Choroid plexus epithelial cell (primary cell): ENCODE results near the gene ZNF236.

Source experiments
- DNase-seq: peaks from one replicate; pipeline ENCODE4 v3.0.0-alpha.2; 2010; ENCODE audit warnings: low read depth
- H3K4me3 ChIP-seq: 2 replicates; pipeline ENCODE4 v1.5.1; 2011; ENCODE audit warnings: low read depth, mild to moderate bottlenecking, control low read depth, low read length, moderate library complexity
- CTCF ChIP-seq: conservative IDR thresholded peaks from 2 replicates; pipeline ENCODE4 v1.5.1; 2011; ENCODE audit warnings: low read depth, mild to moderate bottlenecking, control low read depth, inconsistent platforms, low read length, moderate library complexity

ZNF236 gene

GRCh38 chr18:76915456-76915855 is 93.1 kb downstream of the ZNF236 start:
- TF ChIP-seq CTCF, result no peak
- H3K4me3 ChIP-seq, result no peak overlapping the region
- DNase-seq, result no peak

GRCh38 chr18:76920974-76921373 is 98.6 kb downstream of the ZNF236 start:
- DNase-seq, result no peak
- H3K4me3 ChIP-seq, result no peak overlapping the region
- TF ChIP-seq CTCF, result no peak

GRCh38 chr18:76922107-76922506 is 99.8 kb downstream of the ZNF236 start:
- TF ChIP-seq CTCF, result peak; percentile 88
- peak; percentile 77 for DNase-seq

GRCh38 chr18:76923485-76924085 is 101.2 kb downstream of the ZNF236 start:
- TF ChIP-seq CTCF, result peak; percentile 67
- H3K4me3 ChIP-seq, result no peak overlapping the region
- peak; percentile 50 for DNase-seq

More at GRCh38 chr18:76922107-76922506, 99.8 kb downstream of the ZNF236 start:
- H3K4me3 ChIP-seq, result no peak overlapping the region

DNA sequence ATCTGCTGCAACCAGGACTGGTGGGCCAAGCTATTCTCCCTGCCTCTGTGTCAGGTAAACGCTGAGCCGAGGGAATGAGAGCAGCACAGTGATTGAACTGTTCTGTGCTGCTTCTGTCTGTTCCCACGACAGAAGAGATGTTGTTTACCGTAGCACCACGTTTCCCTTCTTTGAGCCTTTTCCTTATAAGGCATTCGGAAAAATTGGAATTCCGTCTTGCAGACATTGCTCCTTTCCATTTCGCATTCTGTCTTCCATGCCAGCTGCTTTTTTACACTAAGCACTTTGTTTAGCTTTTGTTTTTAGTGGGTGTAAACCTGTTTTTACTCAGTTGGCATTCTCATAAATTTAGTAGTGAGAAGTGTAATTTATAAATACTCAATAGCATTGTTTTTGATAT is 103.1 kb downstream of the ZNF236 start:
- no peak for TF ChIP-seq CTCF
- H3K4me3 ChIP-seq, result no peak overlapping the region
- no peak for DNase-seq

- H3K4me3 ChIP-seq, result no peak overlapping the region
- no peak for TF ChIP-seq CTCF
- DNase-seq, result peak; percentile 10
These were observed 104.9 kb downstream of the ZNF236 start for GRCh38 chr18:76927223-76927725.

DNA sequence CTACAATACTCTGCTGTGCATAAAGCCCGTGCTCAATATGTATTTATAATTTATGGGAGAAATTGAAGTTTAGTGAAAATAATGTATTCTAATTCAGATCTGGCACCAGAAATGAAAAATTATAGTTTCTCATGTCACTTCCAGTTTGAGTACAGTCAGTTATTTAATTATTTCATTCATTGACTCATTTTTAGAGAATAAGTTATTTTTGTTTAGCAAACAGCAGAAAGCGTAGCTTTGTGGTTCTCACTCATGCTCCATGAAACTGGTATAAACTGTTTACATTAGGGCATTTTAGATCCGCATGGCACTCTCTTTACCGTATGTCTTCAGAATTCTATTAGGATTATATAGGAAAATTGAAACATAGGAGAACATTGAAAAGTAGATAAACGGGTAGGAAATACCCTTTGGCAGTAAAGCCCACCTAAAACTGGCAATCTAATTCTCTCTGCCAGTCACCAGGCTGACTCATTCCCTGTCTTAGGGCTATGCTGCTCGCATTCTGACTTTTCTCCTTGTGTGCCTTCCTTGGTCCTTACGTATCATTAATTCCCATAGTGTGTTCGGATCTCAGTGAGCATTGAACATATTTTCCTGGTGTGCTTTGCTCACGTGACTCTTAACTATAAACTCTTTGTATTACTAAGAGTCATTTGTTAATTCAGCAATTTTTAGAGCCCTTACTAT is 106.0 kb downstream of the ZNF236 start:
- DNase-seq, result no peak
- no peak overlapping the region for H3K4me3 ChIP-seq
- TF ChIP-seq CTCF, result no peak
